Stimulated activated CD4-positive, alpha-beta T cell treated with anti-CD3 and anti-CD28 coated beads, Interleukin-15, amount 100 ng/mL, for 1 hour (primary cell): ENCODE data around the gene PSMD13.

Experiments used
- DNase-seq, 2 donors: peaks; one replicate each; pipeline ENCODE4 v3.0.0-alpha.2; 2020; ENCODE audit warnings: low read depth in 1 of 2, low spot score in 1 of 2

PSMD13 gene

GRCh38 chr11:270451-271318, 33.9 kb downstream of the PSMD13 start:
- DNase-seq, result no peak

GRCh38 chr11:271319-271715, 34.5 kb downstream of the PSMD13 start:
- DNase-seq, result no peak

GRCh38 chr11:272195-272930, 35.6 kb downstream of the PSMD13 start:
- no peak for DNase-seq

GRCh38 chr11:272931-273198, 36.1 kb downstream of the PSMD13 start:
- no peak for DNase-seq

GRCh38 chr11:276219-276618, 39.4 kb downstream of the PSMD13 start:
- no peak for DNase-seq

- DNase-seq, result no peak
Observed at GRCh38 chr11:278001-278951, 41.5 kb downstream of the PSMD13 start, which contains the start of gene NLRP6. TSS of gene NLRP6 (plus strand) at chr11:278407. CDS start at chr11:278570, 163 bp downstream.

GRCh38 chr11:279040-279965, 42.5 kb downstream of the PSMD13 start:
- no peak for DNase-seq

- DNase-seq, result no peak
Observed at GRCh38 chr11:279966-280705, 43.4 kb downstream of the PSMD13 start.

- no peak for DNase-seq
Observed at GRCh38 chr11:280706-281485, 44.1 kb downstream of the PSMD13 start.

- no peak for DNase-seq
Observed at GRCh38 chr11:281486-282161, 44.8 kb downstream of the PSMD13 start.

- no peak for DNase-seq
Observed at GRCh38 chr11:282171-282570, 45.4 kb downstream of the PSMD13 start.

GRCh38 chr11:282630-283360, 46.0 kb downstream of the PSMD13 start:
- no peak for DNase-seq

GRCh38 chr11:283405-284104, 46.8 kb downstream of the PSMD13 start:
- no peak for DNase-seq

- no peak for DNase-seq
Observed at GRCh38 chr11:284105-285020, 47.6 kb downstream of the PSMD13 start.

GRCh38 chr11:285021-285893, 48.5 kb downstream of the PSMD13 start:
- DNase-seq, result no peak
